ENCODE measurements around the gene PON1.

PON1 gene

DNA sequence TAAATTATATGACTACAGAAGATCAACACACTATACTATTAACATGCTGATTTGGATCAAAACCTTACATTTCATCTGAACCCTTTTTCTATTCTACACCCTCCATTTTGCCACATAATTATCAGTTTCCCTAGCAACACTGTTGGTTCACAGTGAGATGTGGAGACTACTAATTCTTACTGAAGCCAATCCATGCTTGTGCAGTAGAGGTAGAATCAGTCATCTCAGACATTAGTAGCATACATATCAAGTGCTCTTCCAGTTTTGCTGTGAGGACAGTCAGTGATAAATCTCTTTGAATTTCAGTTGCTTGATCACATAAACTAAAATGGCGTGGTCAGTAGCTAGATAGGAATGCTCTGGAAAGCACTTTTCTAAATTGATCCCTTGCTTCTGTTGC, 70.3 kb downstream of the PON1 start:
- DNase-seq (ENCODE audit: low read depth in 2 of 2) = no peak

DNA sequence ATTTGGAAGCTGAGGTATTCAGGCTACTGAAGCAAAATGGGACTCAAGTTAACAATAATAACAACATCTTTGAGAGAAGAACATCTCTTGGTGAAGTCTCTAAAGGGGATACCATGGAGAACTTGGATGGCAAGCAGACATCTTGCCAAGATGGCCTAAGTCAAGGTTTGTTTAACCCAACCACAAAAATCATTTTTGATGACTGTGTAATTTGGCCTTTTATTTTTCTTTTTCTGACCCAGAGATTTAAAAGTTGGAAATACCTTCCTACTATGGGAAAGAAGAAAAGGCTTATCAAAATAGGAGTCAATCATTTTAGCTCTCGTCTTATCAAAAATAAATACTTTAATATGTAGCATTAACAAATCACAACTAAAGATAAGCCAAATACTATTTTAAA, 72.4 kb downstream of the PON1 start:
- no peak for DNase-seq (ENCODE audit: low read depth in 2 of 2)

DNA sequence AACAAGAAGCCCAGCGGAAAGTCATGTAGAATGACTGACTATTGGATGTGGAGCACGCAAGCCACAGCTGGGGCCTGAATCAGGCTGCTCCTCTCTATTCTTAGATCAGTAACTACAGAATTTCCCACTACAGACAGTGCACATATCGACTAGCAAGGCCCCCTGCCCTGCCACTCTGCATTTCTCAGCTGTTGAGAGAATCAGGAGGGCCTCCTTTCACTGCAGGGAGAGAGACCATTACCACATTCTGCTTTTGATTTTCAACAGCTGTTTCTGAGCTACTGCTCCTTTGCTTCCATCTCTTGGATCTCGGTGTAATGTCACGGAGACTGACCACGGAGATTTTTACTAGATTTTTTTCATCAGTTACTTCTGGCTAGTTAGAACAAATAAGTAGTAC, 73.8 kb downstream of the PON1 start:
- DNase-seq (ENCODE audit: low read depth in 2 of 2) = no peak

Data from stimulated activated CD8-positive, alpha-beta memory T cell treated with anti-CD3 and anti-CD28 coated beads, Interleukin-15, amount 100 ng/mL, for 48 hours (primary cell).